Measurements from ENCODE around the gene SLC52A1.

SLC52A1 gene

GRCh38 chr17:5020502-5021023 is 14.7 kb downstream of the SLC52A1 start:
- DNase-seq (ENCODE audit: low read depth) = no peak
- TF ChIP-seq CTCF (IDR thresholded peaks at IDR 0.05; ENCODE audit: low read length, missing control alignments) = no peak
- no peak overlapping the region for H3K4me3 ChIP-seq (replicated peaks; ENCODE audit: low read depth, low read length)

GRCh38 chr17:5019475-5019956 is 15.7 kb downstream of the SLC52A1 start:
- DNase-seq (ENCODE audit: low read depth) = no peak
- H3K4me3 ChIP-seq (replicated peaks; ENCODE audit: low read depth, low read length) = no peak overlapping the region
- no peak for TF ChIP-seq CTCF (IDR thresholded peaks at IDR 0.05; ENCODE audit: low read length, missing control alignments)

DNA sequence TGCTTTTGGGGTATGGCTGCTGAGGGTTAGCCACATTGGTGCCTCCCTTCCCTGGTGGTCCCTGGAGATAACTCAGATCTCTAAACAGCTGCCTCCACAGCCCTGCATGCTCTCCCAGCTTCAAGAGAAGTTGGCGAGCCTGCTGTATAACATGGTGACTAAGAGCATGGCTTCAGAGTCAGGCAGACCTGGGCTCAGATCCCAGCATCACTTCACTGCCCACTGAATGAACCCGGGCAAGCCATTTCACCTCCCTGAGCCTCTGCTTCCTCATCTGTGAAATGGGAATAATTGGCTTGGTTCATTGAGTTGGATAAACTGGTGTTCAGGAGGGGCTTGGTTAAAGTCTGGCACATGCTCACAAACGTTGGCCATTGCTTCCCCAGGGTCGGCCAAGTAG is 20.9 kb downstream of the SLC52A1 start:
- no peak for DNase-seq (ENCODE audit: low read depth)
- H3K4me3 ChIP-seq (replicated peaks; ENCODE audit: low read depth, low read length) = no peak overlapping the region
- TF ChIP-seq CTCF (IDR thresholded peaks at IDR 0.05; ENCODE audit: low read length, missing control alignments) = no peak

DNA sequence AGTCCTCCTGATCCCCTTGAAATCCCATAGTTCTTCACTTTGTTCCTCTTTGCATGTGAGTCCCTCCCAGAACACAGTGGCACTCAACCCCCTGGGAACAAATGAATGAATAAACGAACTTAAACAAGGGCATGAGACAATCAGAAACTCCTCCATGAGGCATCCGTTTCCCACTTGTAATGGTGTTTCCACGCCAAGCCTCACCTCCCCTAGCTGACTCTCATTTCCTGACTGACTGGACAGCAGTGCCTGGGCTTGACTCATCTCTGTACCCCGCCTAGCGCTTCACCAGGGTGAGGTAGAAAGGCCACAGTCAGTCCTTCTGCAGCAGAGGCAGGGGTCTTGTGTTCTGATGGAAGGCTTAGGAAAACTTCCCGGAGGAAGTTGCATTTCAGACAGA is 23.3 kb downstream of the SLC52A1 start:
- DNase-seq (ENCODE audit: low read depth) = peak; percentile 59

GRCh38 chr17:5003214-5003867 is 31.9 kb downstream of the SLC52A1 start:
- no peak for DNase-seq (ENCODE audit: low read depth)
- TF ChIP-seq CTCF (IDR thresholded peaks at IDR 0.05; ENCODE audit: low read length, missing control alignments) = no peak
- H3K4me3 ChIP-seq (replicated peaks; ENCODE audit: low read depth, low read length) = no peak overlapping the region

More for the DNA sequence above, 23.3 kb downstream of the SLC52A1 start:
- H3K4me3 ChIP-seq (replicated peaks; ENCODE audit: low read depth, low read length) = no peak overlapping the region
- no peak for TF ChIP-seq CTCF (IDR thresholded peaks at IDR 0.05; ENCODE audit: low read length, missing control alignments)

DNA sequence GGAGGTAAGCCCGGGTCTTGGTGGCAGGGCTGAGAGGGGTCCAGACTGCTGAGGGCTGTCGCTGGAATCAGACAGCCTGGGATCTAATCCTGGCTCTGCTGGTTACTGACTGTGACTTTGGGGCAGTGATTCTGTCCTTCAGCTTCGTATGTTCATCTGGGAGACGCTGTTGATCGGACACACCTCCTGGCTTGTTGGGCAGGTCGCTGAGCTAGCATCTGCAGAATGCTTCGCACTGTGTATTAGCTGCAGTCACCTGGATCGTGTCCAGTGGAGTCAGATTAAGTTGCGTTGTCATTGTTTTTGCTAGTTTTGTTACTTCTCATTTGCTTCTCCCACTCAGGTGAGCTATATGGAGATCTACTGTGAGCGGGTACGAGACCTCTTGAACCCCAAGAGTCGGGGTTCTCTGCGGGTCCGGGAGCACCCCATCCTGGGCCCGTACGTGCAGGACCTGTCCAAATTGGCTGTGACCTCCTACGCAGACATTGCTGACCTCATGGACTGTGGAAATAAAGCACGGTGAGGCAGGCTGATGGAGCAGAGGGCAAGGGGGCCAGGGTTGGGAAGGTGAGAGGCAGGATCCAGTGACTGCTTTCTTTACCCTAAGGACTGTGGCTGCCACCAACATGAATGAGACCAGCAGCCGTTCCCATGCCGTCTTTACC is 33.0 kb downstream of the SLC52A1 start:
- TF ChIP-seq CTCF (IDR thresholded peaks at IDR 0.05; ENCODE audit: low read length, missing control alignments) = no peak
- no peak overlapping the region for H3K4me3 ChIP-seq (replicated peaks; ENCODE audit: low read depth, low read length)
- no peak for DNase-seq (ENCODE audit: low read depth)
